Activated T-helper 17 cell treated with anti-CD3 and anti-CD28 coated beads, Interleukin-2, amount 50 U/mL, for 72 hours (primary cell): Measurements from ENCODE around the gene POLR3E. TPM values are rescaled to one million over a fixed set of nuclear protein-coding genes. Genes with fewer than 3 reads are reported as not detected.
A peak's percentile ranks its signal among the peaks of the same experiment; 100 is the strongest.

Source experiments
- ATAC-seq: fragments of 150-1000 bp; cut with Tn5 transposase; replicated peaks from 2 replicates; pipeline ENCODE4 v1.10.0; 2021; ENCODE audit warnings: mild to moderate bottlenecking, moderate library complexity
- H3K27ac Mint-ChIP-seq: one replicate; pipeline ENCODE4 v1.8.0; 2022; ENCODE audit warnings: mixed read lengths
- H3K27me3 Mint-ChIP-seq: one replicate; pipeline ENCODE4 v1.8.0; 2022; ENCODE audit warnings: mixed read lengths
- H3K36me3 Mint-ChIP-seq: one replicate; pipeline ENCODE4 v1.8.0; 2022; ENCODE audit warnings: low read depth, mild to moderate bottlenecking, mixed read lengths
- H3K4me1 Mint-ChIP-seq: one replicate; pipeline ENCODE4 v1.8.0; 2022; ENCODE audit warnings: mixed read lengths
- H3K4me3 Mint-ChIP-seq: one replicate; pipeline ENCODE4 v1.8.0; 2022; ENCODE audit warnings: mild to moderate bottlenecking, mixed read lengths
- H3K9me3 Mint-ChIP-seq: one replicate; pipeline ENCODE4 v1.8.0; 2022; ENCODE audit warnings: mixed read lengths
- total RNA-seq, 2 donors: library from RNA; stranded (reverse); gene quantifications; one replicate each; pipeline ENCODE4 v1.2.3, GENCODE V29; 2022

The POLR3E gene
- total RNA-seq, 2 donors from 2014 or later: 48.9 to 76.2 TPM

- peak overlapping the region; percentile 54 for H3K27ac Mint-ChIP-seq
Observed at GRCh38 chr16:22317001-22317530, 19.9 kb downstream of the POLR3E start.

GRCh38 chr16:22317625-22318024 is 20.4 kb downstream of the POLR3E start:
- Mint-ChIP-seq H3K36me3 (peaks cover 98% of the 10 kb centered on the region), H3K27ac (peak overlapping the region; percentile 54), H3K4me3 (no peak overlapping the region), H3K4me1 (peaks cover 8% of the 10 kb centered on the region), H3K27me3 (no peaks in the 10 kb centered on the region), H3K9me3 (no peaks in the 10 kb centered on the region)
- no peak for ATAC-seq

More at GRCh38 chr16:22317001-22317530, 19.9 kb downstream of the POLR3E start:
- Mint-ChIP-seq H3K4me3 (no peak overlapping the region), H3K36me3 (peaks cover 98% of the 10 kb centered on the region), H3K9me3 (no peaks in the 10 kb centered on the region), H3K4me1 (peaks cover 8% of the 10 kb centered on the region), H3K27me3 (no peaks in the 10 kb centered on the region)
- ATAC-seq: no peak

- Mint-ChIP-seq H3K27me3 (no peaks in the 10 kb centered on the region), H3K9me3 (no peaks in the 10 kb centered on the region), H3K4me1 (peaks cover 8% of the 10 kb centered on the region), H3K36me3 (peaks cover 98% of the 10 kb centered on the region), H3K4me3 (no peak overlapping the region), H3K27ac (no peak overlapping the region)
- ATAC-seq: peak; percentile 46
Observed at GRCh38 chr16:22318690-22319358, 21.6 kb downstream of the POLR3E start.

- H3K4me3 Mint-ChIP-seq: no peak overlapping the region
- peak overlapping the region; percentile 66 for H3K27ac Mint-ChIP-seq
- H3K36me3 Mint-ChIP-seq: peaks cover 99% of the 10 kb centered on the region
- ATAC-seq: no peak
- H3K4me1 Mint-ChIP-seq: peaks cover 8% of the 10 kb centered on the region
- H3K9me3 Mint-ChIP-seq: no peaks in the 10 kb centered on the region
- no peaks in the 10 kb centered on the region for H3K27me3 Mint-ChIP-seq
Observed at GRCh38 chr16:22320572-22321339, 23.5 kb downstream of the POLR3E start.

- H3K36me3 Mint-ChIP-seq: peaks cover 95% of the 10 kb centered on the region
- no peaks in the 10 kb centered on the region for H3K9me3 Mint-ChIP-seq
- peak overlapping the region; percentile 66 for H3K27ac Mint-ChIP-seq
Observed at GRCh38 chr16:22321340-22322001, 24.3 kb downstream of the POLR3E start.

GRCh38 chr16:22322021-22322471 is 24.8 kb downstream of the POLR3E start:
- Mint-ChIP-seq H3K27ac (no peak overlapping the region), H3K4me1 (peaks cover 8% of the 10 kb centered on the region), H3K9me3 (no peaks in the 10 kb centered on the region), H3K27me3 (no peaks in the 10 kb centered on the region), H3K4me3 (no peak overlapping the region), H3K36me3 (peaks cover 95% of the 10 kb centered on the region)
- no peak for ATAC-seq

More at GRCh38 chr16:22321340-22322001, 24.3 kb downstream of the POLR3E start:
- peak; percentile 86 for ATAC-seq
- no peak overlapping the region for H3K4me3 Mint-ChIP-seq
- H3K4me1 Mint-ChIP-seq: peaks cover 8% of the 10 kb centered on the region
- H3K27me3 Mint-ChIP-seq: no peaks in the 10 kb centered on the region

- ATAC-seq: no peak
- peaks cover 8% of the 10 kb centered on the region for H3K4me1 Mint-ChIP-seq
- H3K4me3 Mint-ChIP-seq: no peak overlapping the region
- H3K27ac Mint-ChIP-seq: no peak overlapping the region
- H3K36me3 Mint-ChIP-seq: peaks cover 95% of the 10 kb centered on the region
- H3K9me3 Mint-ChIP-seq: no peaks in the 10 kb centered on the region
- H3K27me3 Mint-ChIP-seq: no peaks in the 10 kb centered on the region
Observed at GRCh38 chr16:22322741-22323140, 25.5 kb downstream of the POLR3E start.

- no peak overlapping the region for H3K4me3 Mint-ChIP-seq
- H3K27me3 Mint-ChIP-seq: no peaks in the 10 kb centered on the region
- ATAC-seq: no peak
- H3K4me1 Mint-ChIP-seq: peaks cover 8% of the 10 kb centered on the region
- peaks cover 95% of the 10 kb centered on the region for H3K36me3 Mint-ChIP-seq
- H3K27ac Mint-ChIP-seq: no peak overlapping the region
- H3K9me3 Mint-ChIP-seq: no peaks in the 10 kb centered on the region
Observed at GRCh38 chr16:22323173-22323958, 26.2 kb downstream of the POLR3E start.

GRCh38 chr16:22323959-22324786 is 27.0 kb downstream of the POLR3E start:
- peak overlapping the region; percentile 65 for H3K27ac Mint-ChIP-seq
- no peaks in the 10 kb centered on the region for H3K27me3 Mint-ChIP-seq
- no peak for ATAC-seq
- no peaks in the 10 kb centered on the region for H3K9me3 Mint-ChIP-seq
- H3K36me3 Mint-ChIP-seq: peaks cover 95% of the 10 kb centered on the region
- peaks cover 8% of the 10 kb centered on the region for H3K4me1 Mint-ChIP-seq
- no peak overlapping the region for H3K4me3 Mint-ChIP-seq

GRCh38 chr16:22324787-22325597 is 27.8 kb downstream of the POLR3E start:
- Mint-ChIP-seq H3K4me3 (no peak overlapping the region), H3K9me3 (no peaks in the 10 kb centered on the region), H3K36me3 (peaks cover 95% of the 10 kb centered on the region), H3K27me3 (no peaks in the 10 kb centered on the region), H3K27ac (peak overlapping the region; percentile 65), H3K4me1 (peaks cover 9% of the 10 kb centered on the region)
- no peak for ATAC-seq

GRCh38 chr16:22325598-22326368 is 28.6 kb downstream of the POLR3E start:
- Mint-ChIP-seq H3K27ac (no peak overlapping the region), H3K4me1 (peaks cover 11% of the 10 kb centered on the region), H3K27me3 (no peaks in the 10 kb centered on the region), H3K36me3 (peaks cover 95% of the 10 kb centered on the region), H3K9me3 (no peaks in the 10 kb centered on the region), H3K4me3 (no peak overlapping the region)
- no peak for ATAC-seq

GRCh38 chr16:22326369-22326652 is 29.1 kb downstream of the POLR3E start:
- Mint-ChIP-seq H3K9me3 (no peaks in the 10 kb centered on the region), H3K4me1 (peaks cover 7% of the 10 kb centered on the region), H3K36me3 (peaks cover 95% of the 10 kb centered on the region), H3K4me3 (no peak overlapping the region), H3K27me3 (no peaks in the 10 kb centered on the region), H3K27ac (no peak overlapping the region)
- ATAC-seq: no peak
